Stromal cell of bone marrow (primary cell): Measurements from ENCODE around the gene FAM118B.

Experiments
- DNase-seq: peaks from one replicate; pipeline ENCODE4 v3.0.0-alpha.2; 2012; ENCODE audit warnings: low read depth

The FAM118B gene

GRCh38 chr11:126311401-126312291 is 100.1 kb downstream of the FAM118B start:
- DNase-seq, result no peak
